Testis (tissue), 2 donors: ENCODE measurements around the gene TIMM13.

Experiments used
- CTCF ChIP-seq, 3 experiments: fragments of 450-650 bp in 2 of 3; fragments of 200-600 bp in 1 of 3; sonication (generic) in 1 of 3; IDR thresholded peaks; one replicate each; pipeline ENCODE4 v1.5.1; 2016 to 2019; ENCODE audit warnings: antibody characterized with exemption in 3 of 3, mild to moderate bottlenecking in 2 of 3, moderate library complexity in 1 of 3
- POLR2A ChIP-seq: fragments of 450-650 bp; IDR thresholded peaks from one replicate; pipeline ENCODE4 v1.6.1; 2017; ENCODE audit warnings: antibody characterized with exemption, mild to moderate bottlenecking, moderate library complexity

- TF ChIP-seq CTCF (IDR thresholded peaks at IDR 0.05) (no peak), POLR2A (no peak)
These were observed 27.8 kb downstream of the TIMM13 start for GRCh38 chr19:2399582-2399981.
